Central memory CD8-positive, alpha-beta T cell (primary cell): ENCODE measurements around the gene KRTAP2-1.
"Not testable (repeated sequence)": the region's sequence is repeated elsewhere in the genome, so short reads cannot be mapped to it uniquely, and the experiment has no call there.

Experiments used
- ATAC-seq: fragments of 150-1000 bp; cut with Tn5 transposase; replicated peaks from 2 replicates; pipeline ENCODE4 v1.10.0; 2022; ENCODE audit warnings: mild to moderate bottlenecking, moderate FRiP score, moderate number of reproducible peaks; ENCODE audit not compliant: poor library complexity, severe bottlenecking; ENCODE audit errors: extremely low read depth
- DNase-seq, 2 donors: peaks; one replicate each; pipeline ENCODE4 v3.0.0; 2021; ENCODE audit warnings: low spot score in 2 of 2
- H3K27ac Mint-ChIP-seq: one replicate; pipeline ENCODE4 v1.8.0; 2022; ENCODE audit warnings: low read depth, mild to moderate bottlenecking, moderate library complexity, mixed read lengths
- H3K27me3 Mint-ChIP-seq: one replicate; pipeline ENCODE4 v1.8.0; 2022; ENCODE audit warnings: mixed read lengths
- H3K36me3 Mint-ChIP-seq: one replicate; pipeline ENCODE4 v1.8.0; 2022; ENCODE audit warnings: mild to moderate bottlenecking, moderate library complexity, mixed read lengths; ENCODE audit not compliant: insufficient read depth
- H3K4me1 Mint-ChIP-seq: one replicate; pipeline ENCODE4 v1.8.0; 2022; ENCODE audit warnings: mixed read lengths
- H3K4me3 Mint-ChIP-seq: one replicate; pipeline ENCODE4 v1.8.0; 2022; ENCODE audit warnings: mild to moderate bottlenecking, moderate library complexity, mixed read lengths
- H3K9me3 Mint-ChIP-seq: one replicate; pipeline ENCODE4 v1.8.0; 2022; ENCODE audit warnings: mixed read lengths

The KRTAP2-1 gene

DNA sequence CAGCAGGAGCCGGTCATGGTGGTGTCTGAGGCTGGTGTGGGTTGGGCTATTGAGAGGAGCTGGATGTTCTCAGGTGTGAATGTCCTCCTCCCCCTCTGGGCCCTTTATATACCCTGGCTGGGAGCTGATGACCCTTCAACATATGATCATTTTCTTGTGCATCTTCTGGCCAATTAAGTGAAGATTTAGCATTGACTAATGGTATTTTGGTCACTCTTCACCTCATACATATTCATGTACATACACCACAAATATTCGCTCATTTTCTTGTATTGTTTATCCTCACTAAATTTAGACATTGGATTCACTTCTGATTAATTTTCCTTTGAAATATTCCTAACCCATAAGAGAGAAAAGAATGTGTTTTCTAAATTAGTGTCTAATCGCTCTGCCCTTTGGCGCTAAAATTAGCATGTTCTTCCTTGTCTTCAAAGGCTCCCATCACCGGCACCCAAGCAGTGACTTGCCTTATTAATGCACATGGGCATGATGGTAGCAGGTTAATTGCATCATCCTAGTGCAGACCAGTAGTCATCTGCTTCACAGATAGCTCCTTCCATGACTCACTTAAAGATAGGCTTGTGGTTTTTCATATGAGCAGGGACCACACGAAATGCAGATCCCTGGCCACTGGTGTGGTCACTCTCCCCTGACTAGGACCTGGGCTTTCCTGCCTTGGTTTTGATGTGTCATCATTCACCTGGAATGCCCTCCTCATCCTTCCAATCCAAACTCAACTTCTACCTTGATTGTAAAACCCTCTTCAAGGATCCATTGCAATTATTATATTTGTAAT is 18.9 kb upstream of the KRTAP2-1 start, which contains the start of gene KRTAP2-4:
TSS of gene KRTAP2-4 (minus strand) at position 51 of the 796 bp plus-strand sequence. CDS start at position 17, 34 bp downstream.
- no peaks in the 10 kb centered on the region for H3K4me1 Mint-ChIP-seq
- peaks cover 13% of the 10 kb centered on the region for H3K27me3 Mint-ChIP-seq
- ATAC-seq (no peak), DNase-seq (no peak)
- no peaks in the 10 kb centered on the region for H3K36me3 Mint-ChIP-seq
- no peak within 1 kb of the TSS for H3K4me3 Mint-ChIP-seq
- no peaks in the 10 kb centered on the region for H3K9me3 Mint-ChIP-seq
- no peak within 1 kb of the TSS for H3K27ac Mint-ChIP-seq

DNA sequence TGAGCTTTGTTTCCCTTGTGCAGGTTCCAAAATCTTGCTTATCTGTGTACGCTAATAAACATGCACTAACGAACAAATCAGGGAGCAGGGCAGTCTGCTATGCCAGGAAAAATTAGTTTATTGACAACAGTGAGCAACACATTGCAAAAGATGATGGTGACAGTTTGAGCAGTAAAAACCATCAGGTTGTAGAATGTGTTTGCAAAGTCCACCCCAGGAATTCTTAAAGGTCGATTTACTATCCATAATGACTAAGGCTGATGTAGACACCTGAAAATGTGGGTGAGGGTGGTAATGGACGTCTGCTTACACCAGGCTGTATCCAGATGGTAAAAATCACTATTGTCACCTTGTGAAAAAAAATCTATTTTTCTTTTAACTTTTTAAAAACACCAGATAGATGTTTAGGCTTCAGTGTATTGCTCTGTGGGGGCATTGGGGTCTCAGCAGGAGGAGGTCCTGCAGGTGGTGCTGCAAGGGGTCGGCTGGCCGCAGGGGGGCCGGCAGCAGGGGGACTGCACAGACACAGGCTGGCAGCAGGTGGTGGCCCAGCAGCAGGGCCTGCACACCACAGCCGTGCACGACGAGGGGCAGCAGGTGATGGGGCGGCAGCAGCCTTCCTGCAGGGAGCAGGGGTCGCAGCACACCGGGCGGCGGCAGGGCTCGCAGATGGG is 18.0 kb upstream of the KRTAP2-1 start:
- H3K4me3 Mint-ChIP-seq, H3K9me3 Mint-ChIP-seq, H3K36me3 Mint-ChIP-seq, H3K27ac Mint-ChIP-seq, DNase-seq, H3K4me1 Mint-ChIP-seq, ATAC-seq: not testable (repeated sequence)
- peaks cover 22% of the 10 kb centered on the region for H3K27me3 Mint-ChIP-seq

DNA sequence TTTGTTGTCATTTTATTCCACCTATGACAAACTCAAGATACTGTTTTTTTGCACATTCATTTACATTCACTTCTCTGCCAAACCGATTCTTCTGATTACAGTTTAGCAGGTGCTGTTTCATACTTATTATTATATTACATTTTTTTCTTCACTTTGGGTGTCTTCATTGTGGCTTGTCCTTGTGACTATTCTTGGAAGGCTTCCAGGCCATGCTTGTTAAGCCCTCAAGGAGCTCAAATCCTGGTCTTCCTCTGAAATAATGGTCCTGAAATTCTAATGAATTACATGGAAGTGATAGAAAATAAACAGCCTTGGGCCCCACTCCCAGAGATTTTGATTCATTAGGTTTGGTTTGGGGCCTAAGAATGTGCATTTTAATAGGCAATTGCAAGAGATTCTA is 17.2 kb upstream of the KRTAP2-1 start:
- H3K4me3 Mint-ChIP-seq, result no peak overlapping the region

DNA sequence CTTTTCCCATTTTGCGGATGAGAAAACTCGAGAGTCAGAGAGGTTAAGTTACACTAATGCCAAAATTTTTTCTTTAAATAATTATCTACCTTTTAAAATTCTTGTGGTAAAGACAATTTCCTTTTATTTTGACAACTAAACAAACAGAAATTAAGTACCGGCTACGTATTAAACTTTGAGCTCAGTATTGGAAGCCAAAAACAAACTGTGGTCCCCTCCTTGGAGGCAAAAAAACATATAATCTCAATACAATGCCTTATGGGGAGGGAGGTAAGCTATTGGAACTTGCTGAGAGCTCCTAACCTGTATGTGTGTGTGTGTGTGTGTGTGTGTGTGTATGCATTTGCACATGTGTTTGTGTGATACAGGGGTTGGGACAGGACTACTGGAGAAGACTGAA is 16.3 kb upstream of the KRTAP2-1 start:
- DNase-seq, result no peak
- peaks cover 39% of the 10 kb centered on the region for H3K27me3 Mint-ChIP-seq
- no peaks in the 10 kb centered on the region for H3K36me3 Mint-ChIP-seq
- H3K4me3 Mint-ChIP-seq, result no peak overlapping the region
- no peaks in the 10 kb centered on the region for H3K9me3 Mint-ChIP-seq
- ATAC-seq, result no peak
- no peaks in the 10 kb centered on the region for H3K4me1 Mint-ChIP-seq
- H3K27ac Mint-ChIP-seq, result no peak overlapping the region

More for the DNA sequence above, 17.2 kb upstream of the KRTAP2-1 start:
- no peaks in the 10 kb centered on the region for H3K4me1 Mint-ChIP-seq
- ATAC-seq (no peak), DNase-seq (no peak)
- peaks cover 30% of the 10 kb centered on the region for H3K27me3 Mint-ChIP-seq
- no peaks in the 10 kb centered on the region for H3K9me3 Mint-ChIP-seq
- no peaks in the 10 kb centered on the region for H3K36me3 Mint-ChIP-seq
- H3K27ac Mint-ChIP-seq, result no peak overlapping the region

DNA sequence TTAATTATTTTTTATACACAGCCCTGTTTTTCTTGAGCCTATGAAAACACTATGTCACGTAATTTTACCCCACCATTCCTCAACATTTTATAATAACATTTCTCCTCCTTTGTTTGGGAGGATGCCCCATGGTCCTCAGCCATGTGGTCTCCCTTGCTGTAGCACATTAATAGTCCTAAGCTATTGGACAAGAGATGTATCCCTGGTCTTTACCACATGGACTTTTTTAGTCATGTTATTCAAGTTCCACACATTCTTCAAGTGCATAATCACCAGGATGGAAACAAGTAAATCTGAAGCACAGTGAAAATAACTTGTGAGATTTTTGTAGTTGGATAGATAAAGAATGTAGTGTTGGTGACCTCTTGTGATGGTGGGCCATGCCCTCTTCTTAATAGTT is 14.8 kb upstream of the KRTAP2-1 start:
- Mint-ChIP-seq H3K4me1 (no peaks in the 10 kb centered on the region), H3K27me3 (peaks cover 54% of the 10 kb centered on the region), H3K9me3 (peaks cover 6% of the 10 kb centered on the region), H3K36me3 (no peaks in the 10 kb centered on the region), H3K27ac (no peak overlapping the region), H3K4me3 (no peak overlapping the region)
- DNase-seq, result no peak
- no peak for ATAC-seq

DNA sequence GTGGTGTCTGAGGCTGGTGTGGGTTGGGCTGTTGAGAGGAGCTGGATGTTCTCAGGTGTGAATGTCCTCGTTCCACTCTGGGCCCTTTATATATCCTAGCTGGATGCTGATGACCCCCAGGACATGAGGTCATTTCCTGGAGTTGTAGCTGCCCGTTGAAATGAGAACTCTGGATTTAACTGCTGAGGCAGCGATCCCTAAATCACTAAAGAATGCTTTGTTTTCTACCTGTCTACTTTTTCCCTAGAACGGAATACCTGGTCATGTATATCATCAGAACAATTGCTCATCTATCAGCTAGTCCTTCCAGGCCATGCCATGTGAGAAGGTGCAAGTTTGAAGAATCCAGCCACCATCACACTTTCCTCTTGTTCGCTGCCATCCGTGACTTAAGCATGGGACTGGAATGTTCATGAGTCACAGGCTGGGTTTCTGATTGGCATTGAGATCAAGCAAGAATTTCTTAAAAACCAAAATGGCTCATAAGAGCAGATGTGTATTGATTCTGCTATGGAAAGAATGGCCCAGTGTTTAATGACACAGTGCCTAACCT is 13.0 kb upstream of the KRTAP2-1 start, which contains the start of gene KRTAP2-3:
TSS of gene KRTAP2-3 (minus strand) at position 63 of the 553 bp plus-strand sequence. CDS start 64 bp downstream, outside the sequence.
- Mint-ChIP-seq H3K4me3 (no peak within 1 kb of the TSS), H3K36me3 (no peaks in the 10 kb centered on the region), H3K4me1 (no peaks in the 10 kb centered on the region), H3K9me3 (peaks cover 6% of the 10 kb centered on the region), H3K27me3 (peaks cover 67% of the 10 kb centered on the region), H3K27ac (no peak within 1 kb of the TSS)
- DNase-seq (no peak), ATAC-seq (no peak)

DNA sequence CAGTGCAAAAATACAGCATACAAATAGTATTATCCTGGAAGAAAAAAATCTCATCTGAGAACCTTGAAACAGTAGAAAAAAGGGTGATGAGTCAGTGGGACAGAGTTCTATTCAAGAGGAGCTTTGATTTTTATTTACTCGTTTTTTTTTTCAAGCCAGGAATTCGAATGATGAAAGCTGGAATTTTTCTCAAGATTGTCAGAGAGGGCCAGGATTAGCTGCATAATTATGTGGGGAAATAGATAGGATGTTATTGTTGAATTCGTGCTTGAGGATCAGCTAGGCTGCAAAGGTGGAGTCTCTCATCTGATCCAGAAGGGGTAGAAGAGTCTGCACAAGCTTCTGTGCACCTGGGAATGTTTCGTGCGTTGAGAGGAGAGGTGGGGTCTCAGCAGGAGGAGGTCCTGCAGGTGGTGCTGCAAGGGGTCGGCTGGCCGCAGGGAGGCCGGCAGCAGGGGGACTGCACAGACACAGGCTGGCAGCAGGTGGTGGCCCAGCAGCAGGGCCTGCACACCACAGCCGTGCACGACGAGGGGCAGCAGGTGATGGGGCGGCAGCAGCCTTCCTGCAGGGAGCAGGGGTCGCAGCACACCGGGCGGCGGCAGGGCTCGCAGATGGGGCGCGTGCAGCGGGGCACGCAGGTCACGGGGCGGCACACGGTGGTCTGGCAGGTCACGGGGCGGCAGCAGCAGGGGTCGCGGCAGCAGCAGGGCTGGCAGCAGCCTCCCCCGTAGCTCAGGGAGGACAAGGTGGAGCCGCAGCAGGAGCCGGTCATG is 12.3 kb upstream of the KRTAP2-1 start:
- DNase-seq, H3K36me3 Mint-ChIP-seq, H3K4me1 Mint-ChIP-seq, H3K4me3 Mint-ChIP-seq, ATAC-seq, H3K27ac Mint-ChIP-seq, H3K9me3 Mint-ChIP-seq: not testable (repeated sequence)
- peaks cover 68% of the 10 kb centered on the region for H3K27me3 Mint-ChIP-seq

DNA sequence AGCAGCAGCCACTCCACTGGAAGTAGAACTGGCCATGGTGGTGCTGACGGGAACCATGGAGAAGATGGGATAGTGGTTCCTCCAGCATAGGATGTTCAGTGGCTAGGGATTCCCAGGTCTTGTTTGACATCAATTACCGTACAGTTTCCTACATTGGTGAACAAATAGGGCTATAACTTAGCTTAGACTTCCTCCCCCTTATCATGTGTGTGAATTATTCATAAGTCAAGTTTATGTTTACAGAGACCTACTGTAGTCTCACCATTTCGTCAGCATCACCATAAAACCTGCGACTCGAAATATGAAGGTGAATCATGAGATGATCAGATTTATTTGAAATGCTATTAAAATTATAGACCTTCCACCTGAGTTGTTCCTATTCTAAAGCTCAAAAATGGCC is 11.6 kb upstream of the KRTAP2-1 start:
- Mint-ChIP-seq H3K4me3 (no peak overlapping the region), H3K4me1 (no peaks in the 10 kb centered on the region), H3K36me3 (no peaks in the 10 kb centered on the region), H3K27me3 (peaks cover 76% of the 10 kb centered on the region), H3K9me3 (peaks cover 6% of the 10 kb centered on the region), H3K27ac (no peak overlapping the region)
- ATAC-seq, result no peak
- no peak for DNase-seq

DNA sequence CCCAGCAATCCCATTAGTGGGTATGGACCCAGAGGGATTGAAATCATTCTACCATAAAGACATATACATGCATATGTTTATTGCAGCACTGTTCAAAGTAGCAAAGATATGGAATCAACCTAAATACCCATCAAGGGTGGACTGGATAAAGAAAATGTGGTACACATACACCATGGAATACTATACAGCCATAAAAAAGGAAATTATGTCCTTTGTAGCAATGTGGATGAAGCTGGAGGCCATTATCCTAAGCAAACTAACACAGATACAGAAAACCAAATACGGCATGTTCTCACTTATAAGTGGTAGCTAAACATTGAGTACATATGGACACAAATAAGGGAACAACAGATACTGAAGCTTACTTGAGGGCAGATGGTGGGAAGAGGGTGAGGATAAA is 10.4 kb upstream of the KRTAP2-1 start:
- Mint-ChIP-seq H3K4me1 (no peaks in the 10 kb centered on the region), H3K27me3 (peaks cover 87% of the 10 kb centered on the region), H3K27ac (no peak overlapping the region), H3K4me3 (no peak overlapping the region), H3K9me3 (peaks cover 6% of the 10 kb centered on the region), H3K36me3 (no peaks in the 10 kb centered on the region)
- DNase-seq, result no peak
- no peak for ATAC-seq

DNA sequence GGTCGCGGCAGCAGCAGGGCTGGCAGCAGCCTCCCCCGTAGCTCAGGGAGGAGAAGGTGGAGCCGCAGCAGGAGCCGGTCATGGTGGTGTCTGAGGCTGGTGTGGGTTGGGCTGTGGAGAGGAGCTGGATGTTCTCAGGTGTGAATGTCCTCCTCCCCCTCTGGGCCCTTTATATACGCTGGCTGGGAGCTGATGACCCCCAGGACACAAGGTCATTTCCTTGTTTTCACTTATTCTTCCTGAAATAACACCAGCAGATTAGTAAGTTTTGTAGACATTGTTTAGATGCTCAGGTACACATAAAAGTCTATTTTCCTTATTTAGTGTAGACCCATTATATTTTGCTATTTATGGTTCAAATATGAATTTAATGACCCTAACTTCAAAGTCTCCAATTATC is 8.0 kb upstream of the KRTAP2-1 start, which contains the start of gene KRTAP2-2:
TSS of gene KRTAP2-2 (minus strand) at position 101 of the 400 bp plus-strand sequence. CDS start at position 82, 19 bp downstream.
- not testable (repeated sequence) for H3K4me3 Mint-ChIP-seq, ATAC-seq, H3K36me3 Mint-ChIP-seq, DNase-seq, H3K27ac Mint-ChIP-seq, H3K9me3 Mint-ChIP-seq, H3K4me1 Mint-ChIP-seq
- peaks cover 82% of the 10 kb centered on the region for H3K27me3 Mint-ChIP-seq

DNA sequence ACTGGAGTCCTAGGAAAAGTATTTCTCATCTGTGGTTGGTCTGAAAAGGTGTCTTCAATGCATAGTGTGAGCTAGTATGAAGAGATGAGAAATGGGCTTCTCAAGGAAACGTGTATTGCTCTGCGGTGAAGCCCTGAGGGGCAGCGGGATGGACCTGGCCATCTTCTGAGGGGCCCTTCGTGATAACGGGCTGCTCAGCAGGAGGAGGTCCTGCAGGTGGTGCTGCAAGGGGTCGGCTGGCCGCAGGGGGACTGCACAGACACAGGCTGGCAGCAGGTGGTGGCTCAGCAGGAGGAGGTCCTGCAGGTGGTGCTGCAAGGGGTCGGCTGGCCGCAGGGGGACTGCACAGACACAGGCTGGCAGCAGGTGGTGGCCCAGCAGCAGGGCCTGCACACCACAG is 7.4 kb upstream of the KRTAP2-1 start:
- not testable (repeated sequence) for H3K36me3 Mint-ChIP-seq, H3K4me1 Mint-ChIP-seq, H3K4me3 Mint-ChIP-seq, H3K9me3 Mint-ChIP-seq, H3K27ac Mint-ChIP-seq, DNase-seq, ATAC-seq
- peaks cover 80% of the 10 kb centered on the region for H3K27me3 Mint-ChIP-seq

DNA sequence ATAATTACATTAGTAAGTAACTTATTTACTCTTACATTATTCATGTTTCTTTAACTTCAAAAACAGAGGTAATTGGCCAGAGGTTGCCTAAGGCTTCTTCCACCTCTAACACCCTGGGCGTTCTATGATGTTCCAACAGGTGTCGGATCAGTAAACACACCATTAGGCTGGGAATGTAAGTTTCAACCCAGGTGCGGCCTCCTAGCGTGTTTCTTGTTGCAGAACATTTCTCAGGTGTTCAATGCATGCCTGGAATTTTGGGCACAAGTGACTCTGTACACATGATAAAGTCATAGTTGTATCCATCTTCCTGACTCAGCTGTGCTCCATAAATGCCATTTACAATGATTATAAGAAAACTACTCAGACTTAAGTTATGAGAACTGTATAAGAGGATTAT is 6.9 kb upstream of the KRTAP2-1 start:
- no peaks in the 10 kb centered on the region for H3K36me3 Mint-ChIP-seq
- ATAC-seq, result no peak
- H3K9me3 Mint-ChIP-seq, result peaks cover 6% of the 10 kb centered on the region
- no peak for DNase-seq
- H3K27ac Mint-ChIP-seq, result no peak overlapping the region
- H3K27me3 Mint-ChIP-seq, result peaks cover 79% of the 10 kb centered on the region
- H3K4me3 Mint-ChIP-seq, result no peak overlapping the region
- H3K4me1 Mint-ChIP-seq, result no peaks in the 10 kb centered on the region
